SK-N-SH (cell line): Measurements from ENCODE around the gene TSFM. TPM values are rescaled to one million over a fixed set of nuclear protein-coding genes. Genes with fewer than 3 reads are reported as not detected.

ENCODE experiments used
- CTCF ChIA-PET: fragments of 300-600, 350-600 bp; formaldehyde crosslinking; extraction: SDS; loops from one replicate; lab custom pipeline; 2021; lab: Yijun Ruan, JAX
- POLR2A ChIA-PET: fragments of 350-600 bp; sonication (Branson Sonifier 250); formaldehyde crosslinking; extraction: SDS; loops from one replicate; lab custom pipeline; 2020; ENCODE audit warnings: antibody characterized with exemption, inconsistent platforms; lab: Yijun Ruan, JAX
- DNase-seq: peaks from one replicate; pipeline ENCODE4 v3.0.0; 2012
- H2AFZ ChIP-seq: fragments of 200-600 bp; sonication (generic); 2 replicates; pipeline ENCODE4 v1.8.1; 2016; ENCODE audit warnings: antibody characterized with exemption, mild to moderate bottlenecking, low read depth
- H3F3A ChIP-seq: fragments of 200-600 bp; sonication (generic); replicated peaks from 2 replicates; pipeline ENCODE3; 2016; ENCODE audit warnings: antibody characterized with exemption, mild to moderate bottlenecking; ENCODE audit not compliant: insufficient read depth
- H3K27ac ChIP-seq, 2 experiments: fragments of 200-500 bp in 1 of 2; fragments of 200-600 bp in 1 of 2; sonication (Bioruptor generic) in 1 of 2; sonication (generic), shearing (Covaris generic) in 1 of 2; 2 replicates each; pipeline versions ENCODE4 v1.5.1 to v1.6.1; 2014 to 2016; ENCODE audit warnings: low read depth in 2 of 2, inconsistent platforms in 1 of 2, low read length in 1 of 2, mild to moderate bottlenecking in 1 of 2, mixed read lengths in 1 of 2
- H3K27me3 ChIP-seq: fragments of 200-600 bp; sonication (generic), shearing (Covaris generic); 2 replicates; pipeline ENCODE4 v1.6.1; 2016; ENCODE audit warnings: mixed run types; ENCODE audit not compliant: insufficient read depth
- H3K36me3 ChIP-seq, 2 experiments: fragments of 200-500 bp in 1 of 2; fragments of 200-600 bp in 1 of 2; sonication (Bioruptor generic) in 1 of 2; sonication (generic) in 1 of 2; replicated peaks in 1 of 2; 2 replicates each; pipeline versions ENCODE3 to v1.5.1; 2014 to 2016; ENCODE audit warnings: low read length in 1 of 2, mild to moderate bottlenecking in 1 of 2; ENCODE audit not compliant: insufficient read depth in 2 of 2, control insufficient read depth in 1 of 2
- H3K4me1 ChIP-seq, 2 experiments: fragments of 200-500 bp in 1 of 2; fragments of 200-600 bp in 1 of 2; sonication (Bioruptor generic) in 1 of 2; sonication (generic), shearing (Covaris generic) in 1 of 2; 2 replicates each; pipeline versions ENCODE4 v1.5.1 to v1.6.1; 2014 to 2016; ENCODE audit warnings: low read depth in 1 of 2, low read length in 1 of 2, mixed run types in 1 of 2; ENCODE audit not compliant: insufficient read depth in 2 of 2, control insufficient read depth in 1 of 2
- H3K4me2 ChIP-seq: fragments of 200-600 bp; sonication (generic), shearing (Covaris generic); 2 replicates; pipeline ENCODE4 v1.6.1; 2017; ENCODE audit warnings: mixed run types
- H3K4me3 ChIP-seq, 2 experiments: fragments of 200-500 bp in 1 of 2; fragments of 200-600 bp in 1 of 2; sonication (Bioruptor generic) in 1 of 2; sonication (generic), shearing (Covaris generic) in 1 of 2; 2 replicates each; pipeline versions ENCODE4 v1.5.1 to v1.8.1; 2014 to 2016; ENCODE audit warnings: low read depth in 2 of 2, inconsistent platforms in 1 of 2, low read length in 1 of 2, mild to moderate bottlenecking in 1 of 2, mixed read lengths in 1 of 2, moderate library complexity in 1 of 2
- H3K79me2 ChIP-seq: fragments of 200-600 bp; sonication (generic); 2 replicates; pipeline ENCODE4 v1.8.1; 2017; ENCODE audit warnings: mild to moderate bottlenecking; ENCODE audit not compliant: insufficient read depth
- H3K9ac ChIP-seq: fragments of 200-600 bp; sonication (generic); 2 replicates; pipeline ENCODE4 v1.6.1; 2017; ENCODE audit warnings: mixed run types
- H3K9me2 ChIP-seq: fragments of 200-600 bp; sonication (generic); 2 replicates; pipeline ENCODE4 v1.6.1; 2017; ENCODE audit warnings: mixed run types
- H3K9me3 ChIP-seq: fragments of 200-600 bp; sonication (generic); 2 replicates; pipeline ENCODE4 v1.6.1; 2017; ENCODE audit warnings: mixed run types, mild to moderate bottlenecking, moderate library complexity
- H4K20me1 ChIP-seq: fragments of 200-600 bp; sonication (generic); 2 replicates; pipeline ENCODE4 v1.6.1; 2017; ENCODE audit warnings: mild to moderate bottlenecking, mixed run types; ENCODE audit not compliant: insufficient read depth
- CHD2 ChIP-seq: fragments of 150-350 bp; IDR thresholded peaks from 2 replicates; pipeline ENCODE4 v1.6.1; 2018; ENCODE audit warnings: low read length; ENCODE audit not compliant: partially characterized antibody
- CTCF ChIP-seq: fragments of 200-600 bp; sonication (generic); IDR thresholded peaks from 2 replicates; pipeline ENCODE4 v1.6.1; 2017; ENCODE audit warnings: antibody characterized with exemption, mild to moderate bottlenecking, moderate library complexity
- FOSL2 ChIP-seq: IDR thresholded peaks from 2 replicates; pipeline ENCODE4 v1.4.0; 2012; ENCODE audit warnings: low read depth, mild to moderate bottlenecking, moderate library complexity, borderline replicate concordance
- FOXJ3 ChIP-seq: sonication (generic); formaldehyde crosslinking; IDR thresholded peaks from 2 replicates; pipeline ENCODE4 v1.5.1; 2020; ENCODE audit warnings: mild to moderate bottlenecking, missing genetic modification reagents
- FOXM1 ChIP-seq: IDR thresholded peaks from 2 replicates; pipeline ENCODE4 v1.4.0; 2012; ENCODE audit warnings: low read depth, mild to moderate bottlenecking
- GABPA ChIP-seq: IDR thresholded peaks from 2 replicates; pipeline ENCODE4 v1.4.0; 2012; ENCODE audit warnings: low read depth, mild to moderate bottlenecking
- GATA2 ChIP-seq: sonication (generic); formaldehyde crosslinking; IDR thresholded peaks from 2 replicates; pipeline ENCODE4 v1.5.0; 2020; ENCODE audit warnings: mild to moderate bottlenecking, missing genetic modification reagents
- JUND ChIP-seq: IDR thresholded peaks from 2 replicates; pipeline ENCODE4 v1.4.0; 2012
- MAX ChIP-seq: IDR thresholded peaks from 2 replicates; pipeline ENCODE4 v1.4.0; 2012; ENCODE audit warnings: low read depth
- MEF2A ChIP-seq: IDR thresholded peaks from 2 replicates; pipeline ENCODE4 v1.4.0; 2012; ENCODE audit warnings: low read depth, borderline replicate concordance
- NFIC ChIP-seq: IDR thresholded peaks from 2 replicates; pipeline ENCODE4 v1.4.0; 2012; ENCODE audit warnings: borderline replicate concordance
- RAD21 ChIP-seq: IDR thresholded peaks from 2 replicates; pipeline ENCODE4 v1.6.1; 2012; ENCODE audit warnings: mild to moderate bottlenecking, low read length
- RXRA ChIP-seq: IDR thresholded peaks from 2 replicates; pipeline ENCODE4 v1.4.0; 2012; ENCODE audit warnings: low read depth, mild to moderate bottlenecking, borderline replicate concordance
- SIN3A ChIP-seq: IDR thresholded peaks from 2 replicates; pipeline ENCODE4 v1.6.1; 2012; ENCODE audit warnings: low read depth, mild to moderate bottlenecking, low read length, moderate library complexity, borderline replicate concordance
- SMC3 ChIP-seq: IDR thresholded peaks from 2 replicates; pipeline ENCODE4 v1.6.1; 2012; ENCODE audit warnings: low read depth, low read length, improper control_type of control experiment
- TAF1 ChIP-seq: IDR thresholded peaks from 2 replicates; pipeline ENCODE4 v1.6.1; 2012; ENCODE audit warnings: low read depth, mild to moderate bottlenecking, low read length, moderate library complexity, borderline replicate concordance
- TCF12 ChIP-seq: IDR thresholded peaks from 2 replicates; pipeline ENCODE4 v1.4.0; 2012
- TEAD4 ChIP-seq: IDR thresholded peaks from 2 replicates; pipeline ENCODE4 v1.4.0; 2012; ENCODE audit warnings: mild to moderate bottlenecking, borderline replicate concordance; ENCODE audit not compliant: insufficient read depth
- USF2 ChIP-seq: fragments of 150-350 bp; IDR thresholded peaks from 2 replicates; pipeline ENCODE4 v1.6.1; 2017; ENCODE audit warnings: antibody characterized with exemption, low read length, low read depth, borderline replicate concordance
- WGBS: methylation state at CpG from one replicate; pipeline ENCODE4 v1.1.6; 2017; ENCODE audit warnings: low lambda C conversion rate; 5-methylcytosine and 5-hydroxymethylcytosine counted together
- polyA plus RNA-seq, 3 experiments: library from polyadenylated mRNA; depleted of rRNA; stranded (reverse); fragments of >200 nt; gene quantifications; 2 replicates each; pipeline ENCODE4 v1.2.3, GENCODE V29; 2012

Gene TSFM
- polyA plus RNA-seq, 1 of the 3 experiments (the other 2 are of a cell fraction), result 28.7 TPM

- H3K79me2 ChIP-seq, result no peaks in the 10 kb centered on the region
- no peaks in the 10 kb centered on the region for H3K9me2 ChIP-seq
- POLR2A ChIA-PET, result no interaction called here
- H3K36me3 ChIP-seq, result peaks cover 6 to 35% of the 10 kb centered on the region in 2 experiments
- H4K20me1 ChIP-seq, result no peaks in the 10 kb centered on the region
- H3K9ac ChIP-seq, result no peak overlapping the region
- no peak overlapping the region for H3K27ac ChIP-seq
- H3K4me1 ChIP-seq, result peaks cover 0 to 4% of the 10 kb centered on the region in 2 experiments; a peak in 1 of 4 replicates
- no peak for TF ChIP-seq GATA2 (CRISPR knock-in tag)
- TF ChIP-seq MAX, result no peak
- TF ChIP-seq, all 33 proteins: peak for 0
- CTCF ChIA-PET, result interaction anchor here (0.8 to 1.9 kb wide), 2 partner anchors 95 to 96 kb away, joined by 3 to 7 read pairs; no protein-coding TSS in a partner anchor
- H3K4me2 ChIP-seq, result no peak overlapping the region
- 81% methylated on average over 3 of the region's 3 CpGs for WGBS
- DNase-seq, result no peak
- no peaks in the 10 kb centered on the region for H3K9me3 ChIP-seq
- H3F3A ChIP-seq, result no peaks in the 10 kb centered on the region
- no peak overlapping the region for H3K4me3 ChIP-seq
- no peak overlapping the region for H2AFZ ChIP-seq
- H3K27me3 ChIP-seq, result no peaks in the 10 kb centered on the region
These were observed 26.8 kb downstream of the TSFM start for GRCh38 chr12:57809425-57809824.

- ChIA-PET POLR2A (no interaction called here), CTCF (interaction anchor here (0.8 to 10.2 kb wide), 4 partner anchors 8 to 94 kb away, joined by 3 to 96 read pairs (median 5); no protein-coding TSS in a partner anchor)
- Histone ChIP-seq H3K27ac (no peak overlapping the region), H3K79me2 (no peaks in the 10 kb centered on the region), H3F3A (no peaks in the 10 kb centered on the region), H3K27me3 (no peaks in the 10 kb centered on the region), H3K9me3 (no peaks in the 10 kb centered on the region), H4K20me1 (no peaks in the 10 kb centered on the region), H3K9ac (no peak overlapping the region), H2AFZ (no peak overlapping the region), H3K36me3 (peaks cover 6 to 35% of the 10 kb centered on the region in 2 experiments), H3K4me3 (no peak overlapping the region), H3K4me1 (peaks cover 0 to 10% of the 10 kb centered on the region in 2 experiments; a peak in 1 of 4 replicates), H3K4me2 (no peak overlapping the region), H3K9me2 (no peaks in the 10 kb centered on the region)
- TF ChIP-seq FOSL2 (peak; percentile 48; the same call in 1 of the 2 replicates), TCF12 (no peak), NFIC (peak; percentile 60), SIN3A (no peak), GABPA (no peak)
- WGBS, result 87% methylated on average over 5 of the region's 5 CpGs
- no peak for DNase-seq
These were observed 27.9 kb downstream of the TSFM start for GRCh38 chr12:57810450-57810849.

- TF ChIP-seq JUND, result no peak
- TF ChIP-seq SMC3, result no peak
- TF ChIP-seq RAD21, result no peak
- TF ChIP-seq TCF12, result no peak
- no peak for TF ChIP-seq CHD2
- TF ChIP-seq FOXJ3 (CRISPR knock-in tag), result no peak
- TF ChIP-seq RXRA, result no peak
- no peak for TF ChIP-seq FOXM1
- TF ChIP-seq CTCF, result no peak
- no peak for TF ChIP-seq TAF1
- no peak for TF ChIP-seq GATA2 (CRISPR knock-in tag)
- TF ChIP-seq MEF2A, result no peak
- TF ChIP-seq SIN3A, result no peak
- TF ChIP-seq USF2, result no peak
- no peak for TF ChIP-seq TEAD4
- Histone ChIP-seq H4K20me1 (no peaks in the 10 kb centered on the region), H3K79me2 (no peaks in the 10 kb centered on the region), H2AFZ (no peak overlapping the region), H3K27me3 (no peaks in the 10 kb centered on the region), H3K9ac (no peak overlapping the region), H3F3A (no peaks in the 10 kb centered on the region), H3K27ac (no peak overlapping the region), H3K4me3 (no peak overlapping the region), H3K36me3 (peaks cover 6 to 33% of the 10 kb centered on the region in 2 experiments), H3K4me1 (peaks cover 0 to 17% of the 10 kb centered on the region in 2 experiments; a peak in 2 of 4 replicates), H3K4me2 (no peak overlapping the region), H3K9me3 (no peaks in the 10 kb centered on the region), H3K9me2 (no peaks in the 10 kb centered on the region)
- 91% methylated on average over 10 of the region's 10 CpGs for WGBS
- POLR2A ChIA-PET, result no interaction called here
- no peak for DNase-seq
- CTCF ChIA-PET, result interaction anchor here (0.5 to 10.2 kb wide), 7 partner anchors 9 to 124 kb away, joined by 3 to 96 read pairs (median 3); partner anchors contain the start of gene TSFM
These were observed 28.6 kb downstream of the TSFM start for GRCh38 chr12:57811028-57811755.
